Thoracic aorta (tissue), 2 donors: ENCODE data around the gene DRICH1. TPM values are rescaled to one million over a fixed set of nuclear protein-coding genes. Genes with fewer than 3 reads are reported as not detected.
"Not testable (repeated sequence)": the region's sequence is repeated elsewhere in the genome, so short reads cannot be mapped to it uniquely, and the experiment has no call there.

ENCODE experiments used
- ATAC-seq: fragments of 150-250 bp; one replicate; pipeline ENCODE4 v1.8.0; 2017; ENCODE audit warnings: low read depth; ENCODE audit not compliant: insufficient number of reproducible peaks, low FRiP score
- DNase-seq: peaks from one replicate; pipeline ENCODE4 v3.0.0-alpha.2; 2020; ENCODE audit warnings: low spot score
- H3K27ac ChIP-seq, 2 donors: fragments of 200-600 bp; sonication (generic); 1 replicate in 1 of 2; 2 replicates in 1 of 2; pipeline ENCODE4 v1.5.1; 2016; ENCODE audit warnings: mild to moderate bottlenecking in 2 of 2, moderate library complexity in 2 of 2
- H3K27me3 ChIP-seq: fragments of 200-600 bp; sonication (generic); replicated peaks from 2 replicates; pipeline ENCODE4 v1.6.0; 2016; ENCODE audit warnings: mild to moderate bottlenecking; ENCODE audit not compliant: insufficient read depth
- H3K36me3 ChIP-seq: fragments of 200-600 bp; sonication (generic); one replicate; pipeline ENCODE4 v1.5.1; 2016
- H3K4me1 ChIP-seq, 2 donors: fragments of 200-600 bp; sonication (generic); 1 replicate in 1 of 2; 2 replicates in 1 of 2; pipeline versions ENCODE4 v1.5.1 to v1.6.0; 2016; ENCODE audit warnings: low read depth in 2 of 2, mild to moderate bottlenecking in 1 of 2; ENCODE audit not compliant: control insufficient read depth in 1 of 2
- H3K4me3 ChIP-seq: fragments of 200-600 bp; sonication (generic); 2 replicates; pipeline ENCODE4 v1.5.1; 2016; ENCODE audit warnings: mild to moderate bottlenecking
- H3K9me3 ChIP-seq: fragments of 200-600 bp; sonication (generic); 2 replicates; pipeline ENCODE4 v1.5.1; 2016
- CTCF ChIP-seq: fragments of 200-600 bp; sonication (generic); IDR thresholded peaks from one replicate; pipeline ENCODE4 v1.5.1; 2019; ENCODE audit warnings: antibody characterized with exemption
- total RNA-seq, 2 donors: library from RNA; depleted of rRNA; stranded (reverse); fragments of >200 nt; gene quantifications; one replicate each; pipeline versions ENCODE4 v1.1.0 to v1.2.3, GENCODE V29; 2016

The DRICH1 gene
- total RNA-seq, 2 donors from 2014 or later: not detected

GRCh38 chr22:23652286-23652685, 20.2 kb upstream of the DRICH1 start:
- Histone ChIP-seq H3K27ac (no peak overlapping the region), H3K27me3 (no peaks in the 10 kb centered on the region), H3K4me3 (no peak overlapping the region), H3K36me3 (no peaks in the 10 kb centered on the region), H3K9me3 (no peaks in the 10 kb centered on the region), H3K4me1 (no peaks in the 10 kb centered on the region)
- no peak for TF ChIP-seq CTCF
- DNase-seq (no peak), ATAC-seq (no peak)

- DNase-seq (no peak), ATAC-seq (no peak)
- H3K27me3 ChIP-seq: no peaks in the 10 kb centered on the region
- no peak overlapping the region for H3K4me3 ChIP-seq
- H3K9me3 ChIP-seq: no peaks in the 10 kb centered on the region
- TF ChIP-seq CTCF: no peak
- no peaks in the 10 kb centered on the region for H3K36me3 ChIP-seq
- H3K4me1 ChIP-seq: no peaks in the 10 kb centered on the region
- H3K27ac ChIP-seq: no peak overlapping the region
Observed at GRCh38 chr22:23651676-23652075, 19.6 kb upstream of the DRICH1 start.

- Histone ChIP-seq H3K27me3 (no peaks in the 10 kb centered on the region), H3K27ac (no peak overlapping the region), H3K4me3 (no peak overlapping the region), H3K9me3 (no peaks in the 10 kb centered on the region), H3K36me3 (no peaks in the 10 kb centered on the region), H3K4me1 (no peaks in the 10 kb centered on the region)
- no peak for ATAC-seq
- DNase-seq: no peak
- no peak for TF ChIP-seq CTCF
Observed at GRCh38 chr22:23649071-23649501, 17.0 kb upstream of the DRICH1 start.

GRCh38 chr22:23646526-23646925, 14.4 kb upstream of the DRICH1 start:
- H3K4me3 ChIP-seq, H3K27me3 ChIP-seq, ATAC-seq, H3K27ac ChIP-seq, H3K36me3 ChIP-seq, H3K9me3 ChIP-seq, DNase-seq, H3K4me1 ChIP-seq: not testable (repeated sequence)

GRCh38 chr22:23640206-23640605, 8.1 kb upstream of the DRICH1 start:
- not testable (repeated sequence) for DNase-seq, H3K36me3 ChIP-seq, H3K9me3 ChIP-seq, H3K27me3 ChIP-seq, H3K4me3 ChIP-seq, H3K27ac ChIP-seq, ATAC-seq, H3K4me1 ChIP-seq

- no peaks in the 10 kb centered on the region for H3K9me3 ChIP-seq
- H3K27me3 ChIP-seq: no peaks in the 10 kb centered on the region
- ATAC-seq (no peak), DNase-seq (no peak)
- no peak overlapping the region for H3K4me3 ChIP-seq
- H3K36me3 ChIP-seq: no peaks in the 10 kb centered on the region
- TF ChIP-seq CTCF: no peak
- no peak overlapping the region for H3K27ac ChIP-seq
- no peaks in the 10 kb centered on the region for H3K4me1 ChIP-seq
Observed at GRCh38 chr22:23639661-23640060, 7.5 kb upstream of the DRICH1 start.
